Vagina (tissue), 2 donors: ENCODE measurements around the gene PRCP.

Source experiments
- POLR2A ChIP-seq, 2 donors: fragments of 450-650 bp; IDR thresholded peaks; one replicate each; pipeline ENCODE4 v1.6.1; 2017; ENCODE audit warnings: antibody characterized with exemption in 2 of 2, mild to moderate bottlenecking in 2 of 2, moderate library complexity in 2 of 2
- TF ChIP-seq, protein P1 (sequence below), 3 experiments: fragments of 450-650 bp in 2 of 3; fragments of 200-600 bp in 1 of 3; sonication (generic) in 1 of 3; IDR thresholded peaks; one replicate each; pipeline ENCODE4 v1.5.1; 2017 to 2019; ENCODE audit warnings: antibody characterized with exemption in 3 of 3, mild to moderate bottlenecking in 2 of 3, moderate library complexity in 2 of 3

DNA sequence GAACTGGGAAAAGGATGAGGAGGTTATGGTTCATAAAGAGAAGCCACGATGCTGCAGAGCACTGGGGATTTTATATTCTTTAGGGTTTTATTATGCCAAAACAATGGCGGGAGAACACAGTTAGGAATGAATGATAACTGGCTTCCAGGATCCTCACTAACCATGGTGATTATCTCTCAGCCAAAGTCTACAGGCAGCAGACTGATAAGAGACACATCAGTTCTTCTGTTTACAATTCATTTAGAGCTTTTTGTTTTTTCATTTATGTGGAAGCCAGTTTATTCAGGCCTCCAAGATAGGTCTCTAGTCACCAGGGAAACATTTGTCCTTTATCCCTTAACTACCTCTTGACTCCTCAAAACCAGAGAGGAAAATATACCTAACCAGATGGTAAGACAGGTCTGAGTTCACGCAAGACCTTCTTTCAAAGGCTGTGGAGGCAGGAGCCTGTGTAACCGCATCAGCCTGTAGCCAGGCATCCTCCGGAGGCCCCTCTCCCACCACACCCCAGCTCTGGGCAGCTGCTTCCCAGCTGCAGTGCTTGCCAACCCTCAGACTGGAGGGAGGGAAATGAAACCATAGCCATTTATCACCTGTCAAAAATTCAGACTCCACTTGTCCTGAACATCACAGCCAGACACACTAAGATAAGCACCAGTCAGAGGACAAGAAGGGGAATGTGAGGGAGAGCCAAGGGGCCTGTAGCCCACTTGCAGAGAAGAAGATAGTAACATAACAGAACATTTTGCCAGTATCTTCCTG, 109.3 kb downstream of the PRCP start:
- TF ChIP-seq, protein P1, sequence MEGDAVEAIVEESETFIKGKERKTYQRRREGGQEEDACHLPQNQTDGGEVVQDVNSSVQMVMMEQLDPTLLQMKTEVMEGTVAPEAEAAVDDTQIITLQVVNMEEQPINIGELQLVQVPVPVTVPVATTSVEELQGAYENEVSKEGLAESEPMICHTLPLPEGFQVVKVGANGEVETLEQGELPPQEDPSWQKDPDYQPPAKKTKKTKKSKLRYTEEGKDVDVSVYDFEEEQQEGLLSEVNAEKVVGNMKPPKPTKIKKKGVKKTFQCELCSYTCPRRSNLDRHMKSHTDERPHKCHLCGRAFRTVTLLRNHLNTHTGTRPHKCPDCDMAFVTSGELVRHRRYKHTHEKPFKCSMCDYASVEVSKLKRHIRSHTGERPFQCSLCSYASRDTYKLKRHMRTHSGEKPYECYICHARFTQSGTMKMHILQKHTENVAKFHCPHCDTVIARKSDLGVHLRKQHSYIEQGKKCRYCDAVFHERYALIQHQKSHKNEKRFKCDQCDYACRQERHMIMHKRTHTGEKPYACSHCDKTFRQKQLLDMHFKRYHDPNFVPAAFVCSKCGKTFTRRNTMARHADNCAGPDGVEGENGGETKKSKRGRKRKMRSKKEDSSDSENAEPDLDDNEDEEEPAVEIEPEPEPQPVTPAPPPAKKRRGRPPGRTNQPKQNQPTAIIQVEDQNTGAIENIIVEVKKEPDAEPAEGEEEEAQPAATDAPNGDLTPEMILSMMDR (IDR thresholded peaks at IDR 0.05), result no peak
- TF ChIP-seq POLR2A (IDR thresholded peaks at IDR 0.05), result no peak
